Astrocyte (in vitro differentiated cells and primary cell): ENCODE measurements around the gene CHST11.

Source experiments
- EZH2 ChIP-seq: IDR thresholded peaks from 2 replicates; pipeline ENCODE4 v1.6.1; 2012; ENCODE audit warnings: mild to moderate bottlenecking, low read length, inconsistent platforms; ENCODE audit not compliant: insufficient read depth
- TF ChIP-seq, protein P1 (sequence below): IDR thresholded peaks from 2 replicates; pipeline ENCODE4 v1.5.1; 2011; ENCODE audit warnings: low read depth, mild to moderate bottlenecking, inconsistent platforms, low read length, moderate library complexity; ENCODE audit not compliant: insufficient read depth

DNA sequence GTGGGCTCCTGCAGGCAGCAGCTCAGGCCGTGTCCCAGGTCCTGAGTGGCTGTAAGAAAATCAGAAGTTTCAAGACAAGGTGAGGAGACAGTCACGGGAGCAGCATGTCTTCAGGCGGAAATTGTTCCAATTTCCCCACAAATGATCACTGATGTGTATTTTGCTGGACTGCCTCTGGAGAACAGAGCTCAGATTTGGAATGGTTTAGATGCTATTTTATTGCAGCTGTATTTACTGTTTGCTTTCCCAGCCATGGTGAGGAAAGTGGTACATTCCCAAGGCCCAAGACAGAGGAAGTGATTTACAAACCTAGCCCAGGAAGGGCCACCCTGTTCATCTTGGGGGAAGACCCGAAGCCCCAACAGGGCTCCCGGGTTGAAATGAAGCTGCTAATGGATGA lies 195.6 kb downstream of the CHST11 start:
- TF ChIP-seq, protein P1, sequence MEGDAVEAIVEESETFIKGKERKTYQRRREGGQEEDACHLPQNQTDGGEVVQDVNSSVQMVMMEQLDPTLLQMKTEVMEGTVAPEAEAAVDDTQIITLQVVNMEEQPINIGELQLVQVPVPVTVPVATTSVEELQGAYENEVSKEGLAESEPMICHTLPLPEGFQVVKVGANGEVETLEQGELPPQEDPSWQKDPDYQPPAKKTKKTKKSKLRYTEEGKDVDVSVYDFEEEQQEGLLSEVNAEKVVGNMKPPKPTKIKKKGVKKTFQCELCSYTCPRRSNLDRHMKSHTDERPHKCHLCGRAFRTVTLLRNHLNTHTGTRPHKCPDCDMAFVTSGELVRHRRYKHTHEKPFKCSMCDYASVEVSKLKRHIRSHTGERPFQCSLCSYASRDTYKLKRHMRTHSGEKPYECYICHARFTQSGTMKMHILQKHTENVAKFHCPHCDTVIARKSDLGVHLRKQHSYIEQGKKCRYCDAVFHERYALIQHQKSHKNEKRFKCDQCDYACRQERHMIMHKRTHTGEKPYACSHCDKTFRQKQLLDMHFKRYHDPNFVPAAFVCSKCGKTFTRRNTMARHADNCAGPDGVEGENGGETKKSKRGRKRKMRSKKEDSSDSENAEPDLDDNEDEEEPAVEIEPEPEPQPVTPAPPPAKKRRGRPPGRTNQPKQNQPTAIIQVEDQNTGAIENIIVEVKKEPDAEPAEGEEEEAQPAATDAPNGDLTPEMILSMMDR, result no peak
- TF ChIP-seq EZH2, result no peak
